HG03457 (cell line): ENCODE data around the gene PALD1.

ENCODE experiments used
- ATAC-seq: cut with Tn5 transposase; IDR thresholded peaks from one replicate; pipeline ENCODE4 v1.9.1; 2021; ENCODE audit warnings: moderate number of reproducible peaks; ENCODE audit not compliant: unreplicated experiment

The PALD1 gene

DNA sequence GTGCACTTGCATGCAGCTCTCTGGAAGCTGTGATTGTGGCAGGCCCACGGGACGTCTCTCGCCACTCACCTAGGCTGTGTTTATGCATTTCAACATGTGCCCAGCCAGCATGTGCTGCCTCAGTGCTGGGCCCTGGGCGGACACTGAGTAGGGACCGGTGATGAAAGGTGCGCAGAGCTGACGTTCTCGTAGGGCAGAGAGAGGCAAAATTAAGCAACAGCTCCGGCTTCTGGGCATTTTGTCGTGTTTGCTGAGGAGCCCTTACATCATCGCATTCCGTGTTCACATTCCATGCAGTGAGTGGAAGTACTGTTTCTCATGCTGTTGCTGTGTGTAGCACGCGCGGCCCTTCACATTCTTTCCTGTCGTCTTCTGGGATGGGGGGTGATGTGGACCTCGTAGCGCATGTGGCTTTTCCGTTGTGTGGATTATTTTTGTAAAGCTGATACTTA is 73.4 kb downstream of the PALD1 start:
- no peak for ATAC-seq

GRCh38 chr10:70552586-70552985 is 74.0 kb downstream of the PALD1 start:
- no peak for ATAC-seq

DNA sequence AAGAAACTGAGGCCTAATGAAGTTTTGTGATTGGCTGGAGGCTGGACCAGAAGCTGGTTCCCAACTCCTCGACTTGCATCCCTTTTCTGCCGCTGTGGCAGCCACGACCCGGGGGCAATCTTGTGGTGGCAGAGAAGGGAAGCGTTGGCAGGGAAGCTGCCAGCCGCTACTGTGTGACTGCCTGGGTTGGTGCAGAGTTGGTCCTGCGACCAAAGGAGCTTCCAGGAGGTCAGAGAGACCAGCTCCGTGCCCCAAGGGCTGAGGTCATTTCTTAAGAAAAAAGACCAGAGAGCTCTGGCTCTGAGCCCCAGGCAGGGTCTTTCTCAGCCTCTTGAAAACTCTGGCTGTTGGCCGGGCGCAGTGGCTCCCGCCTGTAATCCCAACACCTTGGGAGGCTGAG is 76.8 kb downstream of the PALD1 start:
- no peak for ATAC-seq

DNA sequence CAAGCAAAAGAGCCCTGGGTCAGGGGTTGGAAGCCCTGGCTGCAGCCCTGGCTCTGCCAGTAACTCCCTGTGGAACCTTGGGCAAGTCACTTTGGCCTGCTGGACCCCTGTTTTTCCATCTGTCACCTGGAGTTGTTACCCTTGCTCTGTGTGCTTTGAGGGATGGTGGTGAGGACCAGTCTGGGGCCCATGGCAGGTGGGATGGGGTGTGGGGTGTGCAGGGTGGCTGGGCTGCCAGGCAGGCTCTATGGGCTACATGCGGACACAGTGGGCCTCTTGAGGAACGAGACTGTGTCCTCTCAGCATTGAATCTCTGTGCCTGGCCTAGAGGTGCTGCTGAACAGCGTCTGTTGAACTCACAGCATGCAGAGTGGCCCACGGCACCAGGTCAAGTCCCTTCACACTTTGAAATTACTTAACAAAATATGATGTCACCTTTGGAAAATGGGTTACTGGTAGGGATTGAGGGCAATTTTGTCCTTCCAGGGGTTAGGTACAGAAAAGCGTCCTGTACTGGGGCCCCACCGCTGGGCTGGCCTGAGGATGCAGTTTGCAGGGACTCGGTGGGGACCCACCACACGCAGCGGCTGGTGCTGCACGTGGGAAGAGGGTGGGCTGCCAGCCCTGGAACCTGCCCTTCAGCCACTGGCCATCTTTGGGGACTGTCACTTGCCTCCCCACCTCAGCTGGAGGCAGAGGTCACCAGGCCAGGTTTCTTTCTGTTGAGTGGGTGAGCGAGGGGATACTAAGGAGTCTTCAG is 78.7 kb downstream of the PALD1 start:
- ATAC-seq: no peak

DNA sequence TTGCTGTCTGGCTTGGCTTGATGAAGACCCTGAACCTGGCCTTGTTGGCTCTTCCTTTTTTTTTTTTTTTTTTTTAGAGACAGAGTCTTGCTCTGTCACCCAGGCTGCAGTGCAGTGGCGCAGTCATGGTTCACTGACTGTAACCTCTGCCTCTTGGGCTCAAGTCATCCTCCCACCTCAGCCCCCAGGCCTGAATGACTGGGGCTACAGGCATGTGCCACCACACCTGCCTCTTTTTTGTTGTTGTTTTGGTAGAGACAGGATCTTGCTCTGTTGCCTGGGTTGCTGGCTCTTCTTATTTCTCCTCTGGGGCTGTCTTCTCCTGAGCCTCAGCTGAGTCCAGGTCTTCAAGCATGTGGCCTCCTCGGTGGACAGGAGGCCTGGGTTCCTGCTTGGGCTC is 79.3 kb downstream of the PALD1 start:
- ATAC-seq: no peak

DNA sequence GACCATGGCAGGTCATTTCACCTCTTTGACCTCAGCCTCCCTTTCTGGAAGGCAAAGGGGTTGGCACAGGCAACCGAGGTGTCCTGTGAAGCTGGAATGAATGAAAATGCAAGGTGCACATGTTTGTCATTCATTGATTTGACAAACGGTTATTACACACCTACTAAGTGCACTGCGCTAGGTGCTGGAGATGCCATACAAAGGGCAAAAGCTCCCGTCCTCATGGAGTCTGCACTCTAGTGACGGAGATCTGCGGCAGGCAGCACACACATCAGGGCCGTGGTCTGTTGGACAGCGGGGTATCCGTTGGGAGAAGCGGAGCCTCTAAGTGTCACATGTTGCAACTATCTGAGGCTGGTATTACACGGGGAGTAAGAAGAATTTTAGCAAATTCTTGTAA is 79.7 kb downstream of the PALD1 start:
- ATAC-seq: no peak

- no peak for ATAC-seq
Measured at GRCh38 chr10:70558871-70559810, 80.6 kb downstream of the PALD1 start.

DNA sequence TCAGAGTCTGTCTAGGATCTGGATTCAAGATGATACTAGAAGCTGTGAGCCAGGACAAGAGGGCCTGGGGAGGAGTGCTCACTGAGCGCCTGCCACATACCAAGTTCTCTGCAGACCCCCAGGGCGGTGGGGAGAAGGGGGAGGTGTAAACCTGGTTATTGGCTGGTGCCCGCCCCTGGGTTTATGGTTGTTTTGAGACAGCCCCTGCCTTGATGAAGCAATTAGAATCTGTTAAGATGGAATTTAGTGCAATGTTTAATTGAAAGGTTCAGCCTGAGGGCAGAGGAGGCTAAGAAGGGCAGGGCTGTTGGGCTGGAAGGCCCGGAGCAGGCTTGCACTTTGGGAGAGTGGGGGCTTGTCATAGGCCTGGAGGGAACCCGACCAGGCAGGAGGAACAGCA is 81.3 kb downstream of the PALD1 start:
- no peak for ATAC-seq

GRCh38 chr10:70560511-70560941 is 82.0 kb downstream of the PALD1 start:
- ATAC-seq: no peak

GRCh38 chr10:70561070-70561469 is 82.5 kb downstream of the PALD1 start:
- no peak for ATAC-seq

DNA sequence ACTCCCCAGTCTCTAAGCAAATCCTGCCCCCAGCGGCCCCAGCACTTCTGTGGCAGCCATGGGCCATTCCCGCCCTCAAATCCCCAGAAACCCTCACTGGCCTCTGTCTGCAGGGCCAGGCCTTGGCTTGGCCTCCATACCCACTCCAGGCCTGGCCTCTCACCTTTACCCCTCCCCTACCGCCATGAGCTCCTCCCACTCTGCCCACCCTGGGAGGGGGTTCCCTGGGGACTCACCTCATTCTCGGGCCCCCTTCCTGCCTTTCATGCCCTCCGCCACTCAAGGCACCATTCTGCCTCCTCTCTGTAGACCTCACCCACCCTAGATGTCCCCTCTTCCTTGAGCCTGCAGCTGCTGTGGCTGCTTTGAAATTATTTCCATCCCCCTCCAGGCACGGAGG is 83.0 kb downstream of the PALD1 start:
- ATAC-seq: no peak

DNA sequence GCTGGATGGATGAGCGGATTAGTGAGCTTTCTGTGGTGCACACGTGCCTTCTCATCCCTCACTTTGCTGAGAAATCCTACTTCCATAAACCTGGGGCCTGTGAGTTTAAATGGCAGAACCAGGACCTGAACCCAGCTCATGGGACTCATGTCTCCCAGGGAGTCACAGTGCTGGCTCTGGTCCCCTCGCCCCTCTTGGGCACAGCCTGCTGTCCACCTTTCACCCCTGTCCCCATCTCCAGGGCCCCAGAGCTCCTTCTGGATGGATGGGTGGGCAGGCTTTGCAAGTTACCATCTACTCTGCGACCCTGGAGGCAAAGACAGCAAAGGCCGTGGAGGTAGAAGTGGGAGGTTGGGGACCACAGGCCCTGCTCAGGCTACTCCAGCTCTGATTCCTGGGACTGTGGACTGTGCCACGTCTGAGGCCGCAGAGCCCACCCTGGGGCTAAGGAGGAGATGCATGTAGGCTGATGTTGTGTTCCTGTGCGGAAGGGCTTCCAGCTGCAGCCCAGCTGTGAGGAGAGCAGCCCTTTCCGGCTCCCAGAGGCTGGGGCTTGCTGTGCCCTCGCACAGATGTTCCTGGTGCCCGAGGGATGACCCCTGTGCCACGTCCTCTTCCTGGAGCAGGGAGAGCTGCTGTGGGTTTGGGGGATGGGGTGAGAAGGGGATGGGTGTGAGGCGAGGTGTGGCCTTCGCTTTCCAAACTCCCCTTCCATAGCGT is 83.6 kb downstream of the PALD1 start:
- no peak for ATAC-seq

DNA sequence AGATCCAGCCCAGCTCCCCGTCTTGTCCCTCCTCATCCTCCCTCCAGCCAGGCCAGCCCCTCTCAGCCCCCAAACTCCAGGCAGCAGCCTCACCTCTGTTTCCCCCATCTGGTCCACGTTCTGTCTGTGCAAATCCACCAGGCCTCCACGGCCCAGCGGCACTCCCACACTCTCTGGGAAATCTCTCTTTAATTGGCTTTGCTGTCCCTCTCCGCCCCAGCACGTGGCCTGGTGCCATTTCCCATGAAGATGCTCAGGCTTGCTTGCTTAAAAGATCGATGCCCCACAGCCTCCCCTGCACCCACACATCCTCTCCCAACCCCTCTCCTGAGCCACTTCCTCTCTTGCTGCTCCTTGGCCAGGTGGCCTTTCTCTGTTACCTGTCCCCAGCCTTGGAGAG is 84.7 kb downstream of the PALD1 start:
- ATAC-seq: no peak

- no peak for ATAC-seq
Measured at GRCh38 chr10:70564113-70564725, 85.7 kb downstream of the PALD1 start.

DNA sequence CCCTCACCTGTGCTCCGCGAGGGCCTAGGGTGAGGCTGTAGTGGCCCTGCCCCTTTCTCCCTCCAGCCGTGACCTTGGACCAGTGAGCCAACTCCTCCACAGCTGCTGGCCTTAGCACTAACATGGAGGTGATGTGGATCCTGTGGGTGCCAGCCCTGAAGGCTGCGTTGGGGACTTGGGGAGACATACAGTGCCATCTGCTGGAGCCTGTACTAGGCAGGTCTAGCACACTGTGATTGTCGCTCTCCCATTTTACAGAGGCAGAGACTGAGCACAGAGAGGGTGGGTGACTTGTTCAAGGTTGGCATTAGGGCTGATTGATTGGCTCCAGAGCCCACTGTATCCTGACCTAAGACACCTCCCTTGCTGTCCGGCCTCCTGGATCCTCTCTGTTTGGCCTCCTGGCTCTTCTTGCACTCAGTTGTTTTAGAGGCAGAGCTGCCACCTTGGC is 86.4 kb downstream of the PALD1 start:
- ATAC-seq: no peak

DNA sequence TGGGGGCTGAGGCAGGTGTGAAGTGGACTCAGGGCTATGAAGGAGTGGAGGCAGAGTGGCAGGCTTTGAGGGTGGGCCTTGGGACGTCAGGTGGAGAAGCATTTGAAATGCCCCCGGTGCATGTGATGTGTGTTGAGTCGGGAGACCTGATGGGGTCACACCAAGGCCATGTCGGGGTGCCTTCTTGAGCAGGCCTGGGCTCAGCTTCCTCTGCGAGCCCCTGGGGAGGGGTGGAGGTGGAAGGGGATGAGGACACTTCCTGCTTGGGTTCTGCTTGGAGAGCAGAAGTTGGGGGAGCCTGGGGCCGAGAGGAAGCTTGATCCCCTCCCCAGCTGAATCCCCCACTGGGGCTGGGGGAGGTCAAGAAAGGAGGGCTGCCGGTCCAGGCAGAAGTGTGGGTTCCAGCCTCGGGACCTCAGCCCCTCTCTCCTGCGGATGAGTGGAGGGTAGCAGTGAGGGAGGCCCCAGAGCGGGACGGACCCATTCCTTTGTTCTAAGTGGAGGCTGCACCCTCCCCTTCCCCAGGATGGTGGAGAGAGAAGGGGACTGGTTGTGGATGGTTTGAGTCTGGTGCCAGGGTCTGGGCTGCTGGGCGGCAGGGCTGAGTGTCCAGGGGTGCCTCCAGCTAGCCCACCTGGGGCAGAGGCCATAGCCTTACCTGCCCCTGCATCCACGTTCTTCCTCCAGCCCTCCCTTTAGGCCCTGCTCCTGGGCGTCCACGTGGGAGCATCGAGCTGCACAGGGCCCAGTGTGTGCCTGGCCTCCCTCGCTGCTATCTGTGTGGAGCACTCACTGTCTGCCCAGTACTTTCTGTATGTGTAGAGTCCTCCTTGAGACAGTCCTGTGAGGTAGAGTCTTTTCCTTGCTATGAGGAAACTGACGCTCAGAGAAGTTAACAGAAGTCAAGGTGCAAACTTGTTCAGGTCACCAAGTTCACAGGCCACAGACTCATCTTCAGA is 87.3 kb downstream of the PALD1 start:
- no peak for ATAC-seq

DNA sequence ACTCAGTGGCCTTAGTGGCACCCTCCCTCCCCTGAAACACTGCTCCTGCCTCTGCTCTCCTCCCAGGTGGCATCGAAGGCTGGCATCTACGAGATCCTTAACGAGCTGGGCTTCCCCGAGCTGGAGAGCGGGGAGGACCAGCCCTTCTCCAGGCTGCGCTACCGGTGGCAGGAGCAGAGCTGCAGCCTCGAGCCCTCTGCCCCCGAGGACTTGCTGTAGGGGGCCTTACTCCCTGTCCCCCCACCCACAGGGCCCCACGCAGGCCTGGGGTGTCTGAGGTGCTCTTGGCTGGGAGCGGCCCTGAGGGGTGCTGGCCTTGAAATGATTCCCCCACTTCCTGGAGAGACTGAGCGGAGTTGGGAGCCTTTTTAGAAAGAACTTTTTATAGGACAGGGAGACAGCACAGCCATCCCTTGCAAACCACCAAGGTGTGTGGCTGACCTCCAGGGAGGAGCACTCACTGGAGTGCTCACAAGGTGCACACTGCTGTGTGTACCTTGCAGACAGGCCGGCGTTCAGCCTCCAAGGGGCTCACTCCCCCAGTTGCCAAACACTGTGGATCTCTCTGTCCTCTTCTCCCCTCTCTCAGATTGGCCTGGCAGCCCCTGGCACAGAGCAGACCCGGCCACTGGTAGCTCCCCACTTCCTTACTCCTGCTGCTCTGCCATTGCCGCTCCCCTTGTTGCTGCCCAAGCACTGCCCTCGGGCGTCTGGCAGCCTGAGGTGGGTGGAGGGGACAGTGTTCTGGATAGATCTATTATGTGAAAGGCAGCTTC is 88.1 kb downstream of the PALD1 start:
- no peak for ATAC-seq

GRCh38 chr10:70567603-70568002 is 89.0 kb downstream of the PALD1 start:
- ATAC-seq: no peak

- ATAC-seq: no peak
Measured at GRCh38 chr10:70568113-70568512, 89.5 kb downstream of the PALD1 start.
